ENCODE results near the gene WNT11.

- TF ChIP-seq, protein P1, sequence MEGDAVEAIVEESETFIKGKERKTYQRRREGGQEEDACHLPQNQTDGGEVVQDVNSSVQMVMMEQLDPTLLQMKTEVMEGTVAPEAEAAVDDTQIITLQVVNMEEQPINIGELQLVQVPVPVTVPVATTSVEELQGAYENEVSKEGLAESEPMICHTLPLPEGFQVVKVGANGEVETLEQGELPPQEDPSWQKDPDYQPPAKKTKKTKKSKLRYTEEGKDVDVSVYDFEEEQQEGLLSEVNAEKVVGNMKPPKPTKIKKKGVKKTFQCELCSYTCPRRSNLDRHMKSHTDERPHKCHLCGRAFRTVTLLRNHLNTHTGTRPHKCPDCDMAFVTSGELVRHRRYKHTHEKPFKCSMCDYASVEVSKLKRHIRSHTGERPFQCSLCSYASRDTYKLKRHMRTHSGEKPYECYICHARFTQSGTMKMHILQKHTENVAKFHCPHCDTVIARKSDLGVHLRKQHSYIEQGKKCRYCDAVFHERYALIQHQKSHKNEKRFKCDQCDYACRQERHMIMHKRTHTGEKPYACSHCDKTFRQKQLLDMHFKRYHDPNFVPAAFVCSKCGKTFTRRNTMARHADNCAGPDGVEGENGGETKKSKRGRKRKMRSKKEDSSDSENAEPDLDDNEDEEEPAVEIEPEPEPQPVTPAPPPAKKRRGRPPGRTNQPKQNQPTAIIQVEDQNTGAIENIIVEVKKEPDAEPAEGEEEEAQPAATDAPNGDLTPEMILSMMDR (IDR thresholded peaks at IDR 0.05; ENCODE audit: low read depth, low read length, poor library complexity, severe bottlenecking) = no peak
- TF ChIP-seq EZH2phosphoT487 (IDR thresholded peaks at IDR 0.05; ENCODE audit: borderline replicate concordance, low read length) = no peak
These were observed 24.1 kb upstream of the WNT11 start for GRCh38 chr11:76230392-76230791.

Measured in DOHH2 (cell line).